ENCODE measurements around the gene HSPA9.

The HSPA9 gene

DNA sequence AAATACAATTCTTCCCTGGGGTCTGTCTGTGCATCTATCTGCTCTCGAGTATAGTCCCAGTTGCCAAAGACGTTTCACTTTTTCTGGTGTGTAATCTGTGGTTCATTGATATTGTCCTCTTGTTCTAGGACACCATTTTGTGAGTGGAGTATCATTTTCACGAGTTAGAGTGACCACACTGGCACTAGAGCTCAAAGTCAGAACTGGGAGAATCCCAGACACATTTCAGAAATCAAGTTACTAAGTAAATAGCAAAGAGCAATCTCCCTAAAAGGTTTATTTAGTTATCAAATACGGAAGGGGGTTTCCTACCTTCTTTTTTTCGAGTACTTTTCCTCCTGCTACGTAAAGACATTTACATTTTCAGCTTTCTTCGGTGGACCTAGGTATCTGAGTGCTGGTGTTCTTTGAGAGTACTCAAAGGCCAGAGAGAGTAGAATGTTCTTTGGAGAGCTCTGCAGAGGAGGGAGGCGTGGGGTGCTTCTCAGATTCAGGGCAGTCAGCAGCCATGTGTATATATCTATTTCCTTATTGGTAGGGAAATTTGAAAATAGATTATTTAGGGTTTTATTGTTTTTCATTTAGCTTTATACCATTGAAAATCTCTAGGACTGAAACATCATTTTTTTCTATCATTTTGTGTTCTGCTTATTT is 8.9 kb upstream of the HSPA9 start:
- TF ChIP-seq ZNF664 (tag by site-specific recombination; IDR thresholded peaks at IDR 0.05) (no peak), ZNF184 (tag by site-specific recombination; IDR thresholded peaks at IDR 0.05) (no peak), ZNF596 (tag by site-specific recombination; IDR thresholded peaks at IDR 0.05) (no peak), YY1 (tag by site-specific recombination; IDR thresholded peaks at IDR 0.05) (no peak), KLF16 (tag by site-specific recombination; IDR thresholded peaks at IDR 0.05) (no peak), ZNF621 (tag by site-specific recombination; IDR thresholded peaks at IDR 0.05) (no peak), ZNF843 (tag by site-specific recombination; IDR thresholded peaks at IDR 0.05) (no peak), BCL11B (tag by site-specific recombination; IDR thresholded peaks at IDR 0.05; ENCODE audit: low read depth) (no peak), MZF1 (tag by site-specific recombination; IDR thresholded peaks at IDR 0.05; ENCODE audit: borderline replicate concordance) (no peak), ZNF174 (tag by site-specific recombination; IDR thresholded peaks at IDR 0.05) (no peak)
- TF ChIP-seq, protein P1, sequence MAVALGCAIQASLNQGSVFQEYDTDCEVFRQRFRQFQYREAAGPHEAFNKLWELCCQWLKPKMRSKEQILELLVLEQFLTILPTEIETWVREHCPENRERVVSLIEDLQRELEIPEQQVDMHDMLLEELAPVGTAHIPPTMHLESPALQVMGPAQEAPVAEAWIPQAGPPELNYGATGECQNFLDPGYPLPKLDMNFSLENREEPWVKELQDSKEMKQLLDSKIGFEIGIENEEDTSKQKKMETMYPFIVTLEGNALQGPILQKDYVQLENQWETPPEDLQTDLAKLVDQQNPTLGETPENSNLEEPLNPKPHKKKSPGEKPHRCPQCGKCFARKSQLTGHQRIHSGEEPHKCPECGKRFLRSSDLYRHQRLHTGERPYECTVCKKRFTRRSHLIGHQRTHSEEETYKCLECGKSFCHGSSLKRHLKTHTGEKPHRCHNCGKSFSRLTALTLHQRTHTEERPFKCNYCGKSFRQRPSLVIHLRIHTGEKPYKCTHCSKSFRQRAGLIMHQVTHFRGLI (tag by site-specific recombination; IDR thresholded peaks at IDR 0.05): no peak
- TF ChIP-seq, protein P2, sequence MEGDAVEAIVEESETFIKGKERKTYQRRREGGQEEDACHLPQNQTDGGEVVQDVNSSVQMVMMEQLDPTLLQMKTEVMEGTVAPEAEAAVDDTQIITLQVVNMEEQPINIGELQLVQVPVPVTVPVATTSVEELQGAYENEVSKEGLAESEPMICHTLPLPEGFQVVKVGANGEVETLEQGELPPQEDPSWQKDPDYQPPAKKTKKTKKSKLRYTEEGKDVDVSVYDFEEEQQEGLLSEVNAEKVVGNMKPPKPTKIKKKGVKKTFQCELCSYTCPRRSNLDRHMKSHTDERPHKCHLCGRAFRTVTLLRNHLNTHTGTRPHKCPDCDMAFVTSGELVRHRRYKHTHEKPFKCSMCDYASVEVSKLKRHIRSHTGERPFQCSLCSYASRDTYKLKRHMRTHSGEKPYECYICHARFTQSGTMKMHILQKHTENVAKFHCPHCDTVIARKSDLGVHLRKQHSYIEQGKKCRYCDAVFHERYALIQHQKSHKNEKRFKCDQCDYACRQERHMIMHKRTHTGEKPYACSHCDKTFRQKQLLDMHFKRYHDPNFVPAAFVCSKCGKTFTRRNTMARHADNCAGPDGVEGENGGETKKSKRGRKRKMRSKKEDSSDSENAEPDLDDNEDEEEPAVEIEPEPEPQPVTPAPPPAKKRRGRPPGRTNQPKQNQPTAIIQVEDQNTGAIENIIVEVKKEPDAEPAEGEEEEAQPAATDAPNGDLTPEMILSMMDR (tag by site-specific recombination; IDR thresholded peaks at IDR 0.05): no peak
- 0 out of 2 replicates have a peak, but pooled peaks cover 5% of the 10 kb centered on the region for H3K4me1 ChIP-seq (ENCODE audit: control insufficient read depth, insufficient read depth, low read length)
- no peaks in the 10 kb centered on the region for H3K36me3 ChIP-seq (ENCODE audit: control insufficient read depth in 2 of 2, insufficient read depth in 1 of 2, low read length in 2 of 2)
- no peaks in the 10 kb centered on the region for H3K9me3 ChIP-seq (ENCODE audit: control insufficient read depth, insufficient read depth, low read depth, low read length)
- CTCF ChIA-PET: interaction anchor here (0.6 to 2.2 kb wide), 3 partner anchors 9 to 559 kb away, joined by 3 to 8 read pairs (median 3); no protein-coding TSS in a partner anchor
- POLR2A ChIA-PET: interaction anchor here (1.0 kb wide), 1 partner anchor 9 kb away, joined by 4 read pairs; the partner anchor contains the start of gene HSPA9
- no peak overlapping the region for H3K27ac ChIP-seq (ENCODE audit: extremely low read depth, low read depth, low read length)
- no peak overlapping the region for H3K4me3 ChIP-seq (ENCODE audit: low read depth, low read length)

- TF ChIP-seq SCRT2 (tag by site-specific recombination; IDR thresholded peaks at IDR 0.05) (peak; percentile 53), ZNF473 (tag by site-specific recombination; IDR thresholded peaks at IDR 0.05) (no peak), ZNF501 (tag by site-specific recombination; IDR thresholded peaks at IDR 0.05) (no peak), KLF8 (tag by site-specific recombination; IDR thresholded peaks at IDR 0.05) (no peak), TRIM28 (IDR thresholded peaks at IDR 0.05; ENCODE audit: borderline replicate concordance, low read length) (no peak), ZNF155 (tag by site-specific recombination; IDR thresholded peaks at IDR 0.05) (no peak), ZNF175 (tag by site-specific recombination; IDR thresholded peaks at IDR 0.05) (no peak)
- TF ChIP-seq, protein P3, sequence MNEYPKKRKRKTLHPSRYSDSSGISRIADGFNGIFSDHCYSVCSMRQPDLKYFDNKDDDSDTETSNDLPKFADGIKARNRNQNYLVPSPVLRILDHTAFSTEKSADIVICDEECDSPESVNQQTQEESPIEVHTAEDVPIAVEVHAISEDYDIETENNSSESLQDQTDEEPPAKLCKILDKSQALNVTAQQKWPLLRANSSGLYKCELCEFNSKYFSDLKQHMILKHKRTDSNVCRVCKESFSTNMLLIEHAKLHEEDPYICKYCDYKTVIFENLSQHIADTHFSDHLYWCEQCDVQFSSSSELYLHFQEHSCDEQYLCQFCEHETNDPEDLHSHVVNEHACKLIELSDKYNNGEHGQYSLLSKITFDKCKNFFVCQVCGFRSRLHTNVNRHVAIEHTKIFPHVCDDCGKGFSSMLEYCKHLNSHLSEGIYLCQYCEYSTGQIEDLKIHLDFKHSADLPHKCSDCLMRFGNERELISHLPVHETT (tag by site-specific recombination; IDR thresholded peaks at IDR 0.05): no peak
- H3K36me3 ChIP-seq (ENCODE audit: control insufficient read depth in 2 of 2, insufficient read depth in 1 of 2, low read length in 2 of 2): no peaks in the 10 kb centered on the region
- CTCF ChIA-PET: interaction anchor here (0.9 to 2.2 kb wide), 2 partner anchors 11 to 51 kb away, joined by 3 to 8 read pairs; no protein-coding TSS in a partner anchor
Observed at GRCh38 chr5:138582959-138583358, 7.8 kb upstream of the HSPA9 start.

More at GRCh38 chr5:138582959-138583358, 7.8 kb upstream of the HSPA9 start:
- H3K9me3 ChIP-seq (ENCODE audit: control insufficient read depth, insufficient read depth, low read depth, low read length): no peaks in the 10 kb centered on the region
- H3K27ac ChIP-seq (ENCODE audit: extremely low read depth, low read depth, low read length): no peak overlapping the region
- no peak overlapping the region for H3K4me3 ChIP-seq (ENCODE audit: low read depth, low read length)
- POLR2A ChIA-PET: interaction anchor here (0.6 kb wide), 1 partner anchor 36 kb away, joined by 6 read pairs; no protein-coding TSS in a partner anchor
- H3K4me1 ChIP-seq (ENCODE audit: control insufficient read depth, insufficient read depth, low read length): 0 out of 2 replicates have a peak, but pooled peaks cover 5% of the 10 kb centered on the region

Data from HEK293 (cell line).